Gastroesophageal sphincter (tissue), 4 donors: ENCODE results near the gene SLC66A2. TPM values are rescaled to one million over a fixed set of nuclear protein-coding genes. Genes with fewer than 3 reads are reported as not detected.

Source experiments
- ATAC-seq: fragments of 150-250 bp; one replicate; pipeline ENCODE4 v1.9.1; 2016; ENCODE audit warnings: mild to moderate bottlenecking, moderate library complexity
- H3K27ac ChIP-seq, 4 donors: fragments of 200-600 bp; sonication (generic) in 3 of 4; 1 replicate in 3 of 4; 2 replicates in 1 of 4; pipeline ENCODE4 v1.5.1; 2016 to 2019
- H3K27me3 ChIP-seq: fragments of 200-600 bp; sonication (generic); one replicate; pipeline ENCODE4 v1.5.1; 2019
- H3K36me3 ChIP-seq, 2 donors: fragments of 200-600 bp; sonication (generic); one replicate each; pipeline ENCODE4 v1.5.1; 2019; ENCODE audit warnings: control low read depth in 1 of 2
- H3K4me1 ChIP-seq, 3 donors: fragments of 200-600 bp; sonication (generic); 1 replicate in 2 of 3; 2 replicates in 1 of 3; pipeline ENCODE4 v1.5.1; 2016 to 2019; ENCODE audit warnings: control low read depth in 2 of 3
- H3K4me3 ChIP-seq, 2 donors: fragments of 200-600 bp; sonication (generic); one replicate each; pipeline ENCODE4 v1.5.1; 2019; ENCODE audit warnings: mild to moderate bottlenecking in 1 of 2, moderate library complexity in 1 of 2
- H3K9me3 ChIP-seq, 3 donors: fragments of 200-600 bp; sonication (generic); one replicate each; pipeline ENCODE4 v1.5.1; 2017 to 2019; ENCODE audit warnings: control low read depth in 2 of 3
- EP300 ChIP-seq: sonication (generic); formaldehyde crosslinking; IDR thresholded peaks from one replicate; pipeline ENCODE4 v1.6.1; 2017; ENCODE audit warnings: antibody characterized with exemption, mild to moderate bottlenecking
- POLR2A ChIP-seq, 2 donors: fragments of 450-650 bp; IDR thresholded peaks; one replicate each; pipeline ENCODE4 v1.6.1; 2017; ENCODE audit warnings: antibody characterized with exemption in 2 of 2, mild to moderate bottlenecking in 2 of 2, moderate library complexity in 1 of 2
- POLR2AphosphoS5 ChIP-seq: sonication (generic); formaldehyde crosslinking; IDR thresholded peaks from one replicate; pipeline ENCODE4 v1.6.1; 2017; ENCODE audit warnings: antibody characterized with exemption
- WGBS, 2 donors: methylation state at CpG; one replicate each; pipeline ENCODE4 v1.1.5; 2018; ENCODE audit warnings: low coverage in 1 of 2; 5-methylcytosine and 5-hydroxymethylcytosine counted together
- total RNA-seq, 4 donors: library from RNA; depleted of rRNA; stranded (reverse); fragments of >200 nt; gene quantifications; one replicate each; pipeline ENCODE4 v1.1.0, GENCODE V29; 2016
- TF ChIP-seq, protein P1 (sequence below), 4 experiments: fragments of 200-600 bp in 2 of 4; fragments of 450-650 bp in 2 of 4; sonication (generic) in 1 of 4; IDR thresholded peaks; one replicate each; pipeline ENCODE4 v1.5.1; 2017 to 2019; ENCODE audit warnings: antibody characterized with exemption in 4 of 4, mild to moderate bottlenecking in 2 of 4, moderate library complexity in 2 of 4

Gene SLC66A2
- total RNA-seq, 4 donors from 2014 or later, result 32.2 to 42.6 (median 35.6) TPM

DNA sequence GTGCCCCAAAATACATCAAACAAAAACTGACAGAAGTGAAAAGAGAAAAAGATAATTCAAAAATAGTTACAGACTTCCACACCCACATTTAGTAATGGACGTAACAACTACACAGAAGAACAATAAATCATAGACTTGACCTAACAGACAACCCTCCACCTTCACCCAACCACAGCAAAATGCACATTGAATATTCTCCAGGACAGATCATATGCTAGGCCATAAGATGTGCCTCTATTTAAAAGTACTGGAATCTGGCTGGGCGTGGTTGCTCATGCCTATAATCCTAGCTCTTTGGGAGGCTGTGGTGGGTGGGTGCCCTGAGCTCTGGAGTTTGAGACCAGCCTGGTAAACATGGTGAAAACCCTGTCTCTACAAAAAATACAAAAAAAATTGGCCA lies 20.0 kb downstream of the SLC66A2 start:
- WGBS, 2 donors, result 92 to 96% methylated on average over 2 of the region's 2 CpGs
- Histone ChIP-seq H3K27ac (no peak overlapping the region), H3K4me1 (no peaks in the 10 kb centered on the region), H3K4me3 (no peak overlapping the region), H3K9me3 (peaks cover 0 to 68% (median 0%) of the 10 kb centered on the region in 3 donors), H3K36me3 (peaks cover 0 to 66% of the 10 kb centered on the region in 2 donors), H3K27me3 (no peaks in the 10 kb centered on the region)
- TF ChIP-seq POLR2AphosphoS5 (no peak), EP300 (no peak), POLR2A (IDR thresholded peaks at IDR 0.05) (no peak)
- TF ChIP-seq, protein P1, sequence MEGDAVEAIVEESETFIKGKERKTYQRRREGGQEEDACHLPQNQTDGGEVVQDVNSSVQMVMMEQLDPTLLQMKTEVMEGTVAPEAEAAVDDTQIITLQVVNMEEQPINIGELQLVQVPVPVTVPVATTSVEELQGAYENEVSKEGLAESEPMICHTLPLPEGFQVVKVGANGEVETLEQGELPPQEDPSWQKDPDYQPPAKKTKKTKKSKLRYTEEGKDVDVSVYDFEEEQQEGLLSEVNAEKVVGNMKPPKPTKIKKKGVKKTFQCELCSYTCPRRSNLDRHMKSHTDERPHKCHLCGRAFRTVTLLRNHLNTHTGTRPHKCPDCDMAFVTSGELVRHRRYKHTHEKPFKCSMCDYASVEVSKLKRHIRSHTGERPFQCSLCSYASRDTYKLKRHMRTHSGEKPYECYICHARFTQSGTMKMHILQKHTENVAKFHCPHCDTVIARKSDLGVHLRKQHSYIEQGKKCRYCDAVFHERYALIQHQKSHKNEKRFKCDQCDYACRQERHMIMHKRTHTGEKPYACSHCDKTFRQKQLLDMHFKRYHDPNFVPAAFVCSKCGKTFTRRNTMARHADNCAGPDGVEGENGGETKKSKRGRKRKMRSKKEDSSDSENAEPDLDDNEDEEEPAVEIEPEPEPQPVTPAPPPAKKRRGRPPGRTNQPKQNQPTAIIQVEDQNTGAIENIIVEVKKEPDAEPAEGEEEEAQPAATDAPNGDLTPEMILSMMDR (IDR thresholded peaks at IDR 0.05), result no peak
- no peak for ATAC-seq

DNA sequence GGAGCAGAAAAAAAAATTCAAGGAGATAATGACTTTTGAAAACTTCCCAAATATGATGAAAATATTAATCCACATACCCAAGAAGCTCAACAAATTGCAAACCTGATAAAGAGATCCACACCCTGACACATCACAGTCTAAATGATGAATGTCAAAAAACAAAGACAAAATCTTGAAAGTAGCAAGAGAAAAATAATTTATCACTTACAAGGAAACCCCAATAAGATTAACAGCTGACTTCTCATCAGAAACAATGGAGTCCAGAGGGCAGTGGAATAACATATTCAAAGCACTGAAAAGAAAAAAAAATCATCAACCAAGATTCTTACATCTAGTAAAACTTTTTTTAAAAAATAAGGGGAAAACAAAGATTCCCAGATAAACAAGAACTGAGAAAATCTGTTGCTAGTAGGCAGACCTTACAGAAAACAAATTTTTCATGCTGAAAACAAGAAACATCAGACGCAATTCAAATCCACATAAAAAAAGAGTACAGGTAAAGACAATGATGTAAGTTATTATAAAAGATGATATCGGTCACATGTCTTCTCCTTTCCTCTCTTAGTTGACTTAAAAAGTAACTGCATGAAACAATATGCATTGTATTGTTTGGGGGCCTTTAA lies 21.3 kb downstream of the SLC66A2 start:
- Histone ChIP-seq H3K4me3 (no peak overlapping the region), H3K36me3 (peaks cover 0 to 58% of the 10 kb centered on the region in 2 donors), H3K4me1 (peaks cover 0 to 7% (median 4%) of the 10 kb centered on the region in 3 donors), H3K27me3 (no peaks in the 10 kb centered on the region), H3K27ac (no peak overlapping the region), H3K9me3 (peaks cover 0 to 60% (median 0%) of the 10 kb centered on the region in 3 donors)
- TF ChIP-seq POLR2AphosphoS5 (no peak), EP300 (no peak), POLR2A (IDR thresholded peaks at IDR 0.05) (no peak)
- TF ChIP-seq, protein P1 (IDR thresholded peaks at IDR 0.05), result no peak
- whole genome bisulfite sequencing, 2 donors, result 92 to 100% methylated on average over 2 of the region's 2 CpGs
- ATAC-seq, result no peak

DNA sequence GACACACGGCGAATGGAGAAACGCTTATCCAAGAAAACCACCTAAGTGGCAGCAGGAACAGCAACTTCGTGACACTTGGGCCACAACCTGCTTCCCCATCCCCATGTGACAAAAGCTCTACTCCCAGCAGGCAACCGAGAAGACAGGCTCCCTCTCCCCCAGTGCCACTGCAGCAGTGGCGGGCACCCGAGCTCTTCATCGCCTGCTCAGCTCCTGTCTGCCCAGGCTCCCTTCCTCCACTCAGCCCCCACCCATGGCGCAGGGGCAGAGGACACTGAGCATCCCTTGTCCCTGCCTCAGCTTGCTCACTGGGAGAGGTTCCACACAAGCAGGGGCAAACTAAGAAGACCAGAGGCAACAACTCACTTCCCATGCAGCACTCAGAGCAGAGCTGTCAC lies 22.9 kb downstream of the SLC66A2 start:
- H3K36me3 ChIP-seq, result peaks cover 0 to 45% of the 10 kb centered on the region in 2 donors
- H3K27me3 ChIP-seq, result no peaks in the 10 kb centered on the region
- peaks cover 0 to 22% (median 6%) of the 10 kb centered on the region in 3 donors for H3K4me1 ChIP-seq
- ATAC-seq, result no peak
- no peak overlapping the region for H3K4me3 ChIP-seq
- H3K27ac ChIP-seq, result no peak overlapping the region
- H3K9me3 ChIP-seq, result peaks cover 0 to 53% (median 0%) of the 10 kb centered on the region in 3 donors
- TF ChIP-seq, protein P1 (IDR thresholded peaks at IDR 0.05), result no peak
- TF ChIP-seq EP300 (no peak), POLR2AphosphoS5 (no peak), POLR2A (IDR thresholded peaks at IDR 0.05) (no peak)
- WGBS, 2 donors, result 100% methylated on average over 4 of the region's 9 CpGs; no CpG with 5 or more reads in 1 of the 2 donors

DNA sequence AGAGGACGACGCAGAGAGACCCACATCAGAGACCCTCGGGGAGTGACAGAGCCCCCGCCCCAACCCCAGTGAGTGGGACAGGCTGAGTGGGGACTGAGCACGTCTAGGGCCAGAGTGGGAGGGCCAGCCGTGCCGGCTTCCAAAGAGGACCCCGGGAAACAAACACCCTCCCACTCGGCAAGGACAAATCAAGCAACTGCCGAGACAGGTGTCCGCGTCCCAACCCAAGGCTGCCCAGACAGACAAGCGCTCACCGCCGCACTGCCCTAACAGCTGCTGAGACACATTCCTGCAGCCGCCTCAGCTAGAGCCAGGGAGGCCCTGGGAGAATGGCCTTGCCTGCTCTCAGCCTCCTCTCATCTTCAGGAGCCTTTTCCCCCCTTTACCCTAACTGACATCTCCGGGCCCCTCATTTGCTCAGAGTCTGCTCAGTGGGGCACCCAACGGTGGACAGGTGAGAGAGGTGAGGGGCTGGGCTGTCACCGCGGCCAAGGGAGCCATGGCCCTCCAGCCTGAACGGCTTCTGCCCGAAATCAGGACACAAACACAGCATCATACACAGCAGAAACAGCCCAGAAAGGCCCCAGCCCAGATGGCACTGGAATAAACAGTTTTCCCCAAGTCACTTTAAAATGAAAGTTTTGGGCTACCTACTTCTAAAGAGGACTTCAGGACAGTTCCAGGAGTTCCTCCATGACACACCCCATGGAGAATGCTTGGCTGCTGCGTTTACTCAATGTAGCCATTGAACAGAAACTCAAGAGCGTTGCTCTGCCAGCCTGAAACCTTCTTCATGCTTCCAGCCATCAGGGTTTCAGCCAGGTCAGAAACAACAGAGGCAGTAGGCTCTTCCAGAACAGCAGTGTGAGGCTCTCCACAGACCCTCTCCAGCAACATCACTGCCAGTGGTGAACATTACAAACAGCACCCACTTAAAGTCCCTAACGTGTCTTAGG lies 23.6 kb downstream of the SLC66A2 start:
- ATAC-seq, result no peak

More for the DNA sequence above, 23.6 kb downstream of the SLC66A2 start:
- Histone ChIP-seq H3K27me3 (no peaks in the 10 kb centered on the region), H3K36me3 (peaks cover 0 to 39% of the 10 kb centered on the region in 2 donors), H3K27ac (no peak overlapping the region), H3K4me1 (peaks cover 0 to 22% (median 6%) of the 10 kb centered on the region in 3 donors), H3K9me3 (peaks cover 0 to 46% (median 0%) of the 10 kb centered on the region in 3 donors), H3K4me3 (no peak overlapping the region)
- 100% methylated on average over 1 of the region's 25 CpGs; no CpG with 5 or more reads in 1 of the 2 donors for WGBS, 2 donors
- TF ChIP-seq POLR2AphosphoS5 (no peak), POLR2A (IDR thresholded peaks at IDR 0.05) (no peak), EP300 (no peak)
- TF ChIP-seq, protein P1 (IDR thresholded peaks at IDR 0.05), result no peak
